GM12878 (cell line): ENCODE data around the gene ARID4B. TPM values are rescaled to one million over a fixed set of nuclear protein-coding genes. Genes with fewer than 3 reads are reported as not detected.

Experiments
- BACH1 ChIP-seq: fragments of 450-650 bp; IDR thresholded peaks from 2 replicates; pipeline ENCODE4 v1.6.1; 2017; ENCODE audit warnings: mild to moderate bottlenecking, borderline replicate concordance
- BHLHE40 ChIP-seq, 2 experiments: fragments of 450-650 bp in 1 of 2; IDR thresholded peaks; 2 replicates each; pipeline ENCODE4 v1.6.1; 2011 to 2017; ENCODE audit warnings: low read depth in 2 of 2, borderline replicate concordance in 1 of 2, improper control_type of control experiment in 1 of 2, low read length in 1 of 2, mild to moderate bottlenecking in 1 of 2
- BRCA1 ChIP-seq: IDR thresholded peaks from 2 replicates; pipeline ENCODE4 v1.6.1; 2011; ENCODE audit warnings: low read depth, low read length, improper control_type of control experiment
- CBFB ChIP-seq: IDR thresholded peaks from 2 replicates; pipeline ENCODE4 v1.6.1; 2016; ENCODE audit warnings: antibody characterized with exemption, low read depth
- CREB1 ChIP-seq: IDR thresholded peaks from 2 replicates; pipeline ENCODE4 v1.6.1; 2012; ENCODE audit warnings: low read depth, mild to moderate bottlenecking, inconsistent platforms
- DPF2 ChIP-seq: fragments of 450-650 bp; IDR thresholded peaks from 2 replicates; pipeline ENCODE4 v1.6.1; 2017; ENCODE audit warnings: mild to moderate bottlenecking
- EED ChIP-seq: sonication (generic); IDR thresholded peaks from 2 replicates; pipeline ENCODE4 v1.6.1; 2016; ENCODE audit warnings: antibody characterized with exemption, low read depth
- HDAC6 ChIP-seq: fragments of 200-600 bp; sonication (generic); IDR thresholded peaks from one replicate; pipeline ENCODE4 v1.8.0; 2017; ENCODE audit warnings: antibody characterized with exemption; ENCODE audit not compliant: unreplicated experiment
- IKZF2 ChIP-seq, 2 experiments: fragments of 450-650 bp; IDR thresholded peaks; 2 replicates each; pipeline ENCODE4 v1.6.1; 2017; ENCODE audit warnings: mild to moderate bottlenecking in 2 of 2, moderate library complexity in 2 of 2
- JUND ChIP-seq: IDR thresholded peaks from 2 replicates; pipeline ENCODE4 v1.6.1; 2012; ENCODE audit warnings: low read depth, mild to moderate bottlenecking, low read length, improper control_type of control experiment, moderate library complexity
- NR2C2 ChIP-seq: IDR thresholded peaks from 2 replicates; pipeline ENCODE4 v1.6.1; 2011; ENCODE audit warnings: borderline replicate concordance, low read depth; ENCODE audit not compliant: control insufficient read depth, insufficient read length
- SMARCA5 ChIP-seq: fragments of 450-650 bp; IDR thresholded peaks from 2 replicates; pipeline ENCODE4 v1.6.1; 2017; ENCODE audit warnings: mild to moderate bottlenecking
- SMC3 ChIP-seq: IDR thresholded peaks from 2 replicates; pipeline ENCODE4 v1.6.1; 2011; ENCODE audit warnings: low read length, improper control_type of control experiment, borderline replicate concordance
- SUPT20H ChIP-seq: IDR thresholded peaks from 2 replicates; pipeline ENCODE4 v1.6.1; 2011; ENCODE audit warnings: low read depth, mild to moderate bottlenecking, low read length, moderate library complexity, borderline replicate concordance; ENCODE audit not compliant: control insufficient read depth
- TARDBP ChIP-seq: IDR thresholded peaks from 2 replicates; pipeline ENCODE4 v1.6.1; 2016; ENCODE audit warnings: borderline replicate concordance
- ZBED1 ChIP-seq: IDR thresholded peaks from 2 replicates; pipeline ENCODE4 v1.6.1; 2016; ENCODE audit warnings: borderline replicate concordance
- ZNF384 ChIP-seq: IDR thresholded peaks from 2 replicates; pipeline ENCODE4 v1.6.1; 2012; ENCODE audit warnings: low read depth, mild to moderate bottlenecking, low read length, improper control_type of control experiment, borderline replicate concordance
- polyA plus RNA-seq, 11 experiments: library from polyadenylated mRNA; depleted of rRNA in 4 of 11; unstranded in 6 of 11; stranded (reverse) in 5 of 11; fragments of >200 nt; fragmentation: Nextera tagmentation in 4 of 11; fragmentation: Illumina TruSeq in 1 of 11; extraction: Ambion mirVana in 4 of 11; extraction: Trizol in 1 of 11; gene quantifications; 1 replicate in 1 of 11; 2 replicates in 10 of 11; pipeline versions ENCODE4 v1.2.1 to v1.2.3, GENCODE V29; 2011 to 2016; ENCODE audit warnings: inconsistent platforms in 2 of 11, missing spikeins in 2 of 11, low read depth in 1 of 11
- total RNA-seq, 4 experiments: library from RNA; depleted of rRNA in 3 of 4; stranded (reverse); fragments of >200 nt in 3 of 4; fragmentation: Illumina TruSeq in 1 of 4; extraction: Trizol in 1 of 4; gene quantifications; 2 replicates each; pipeline versions ENCODE4 v1.2.1 to v1.2.3, GENCODE V29; 2013 to 2021
- TF ChIP-seq, protein P1 (sequence below): IDR thresholded peaks from 2 replicates; pipeline ENCODE4 v1.6.1; 2011; ENCODE audit warnings: low read depth, mild to moderate bottlenecking, low read length, moderate library complexity, borderline replicate concordance; ENCODE audit errors: extremely low read depth
- TF ChIP-seq, protein P2 (sequence below): IDR thresholded peaks from 2 replicates; pipeline ENCODE4 v1.6.1; 2011; ENCODE audit warnings: borderline replicate concordance, low read depth, mild to moderate bottlenecking, moderate library complexity, low read length; ENCODE audit not compliant: insufficient read depth, poor library complexity, severe bottlenecking
- TF ChIP-seq, protein P3 (sequence below): fragments of 450-650 bp; IDR thresholded peaks from 2 replicates; pipeline ENCODE4 v1.6.1; 2017; ENCODE audit warnings: mild to moderate bottlenecking, moderate library complexity
- TF ChIP-seq, protein P4 (sequence below): fragments of 450-650 bp; IDR thresholded peaks from 2 replicates; pipeline ENCODE4 v1.6.1; 2016; ENCODE audit warnings: mild to moderate bottlenecking, moderate library complexity, borderline replicate concordance

ARID4B gene
- total and polyA plus RNA-seq, 10 of the 15 experiments (the other 5 are each of a cell fraction or from before 2014, with no cell fraction given), result 13.6 to 39.1 (median 28.0) TPM

DNA sequence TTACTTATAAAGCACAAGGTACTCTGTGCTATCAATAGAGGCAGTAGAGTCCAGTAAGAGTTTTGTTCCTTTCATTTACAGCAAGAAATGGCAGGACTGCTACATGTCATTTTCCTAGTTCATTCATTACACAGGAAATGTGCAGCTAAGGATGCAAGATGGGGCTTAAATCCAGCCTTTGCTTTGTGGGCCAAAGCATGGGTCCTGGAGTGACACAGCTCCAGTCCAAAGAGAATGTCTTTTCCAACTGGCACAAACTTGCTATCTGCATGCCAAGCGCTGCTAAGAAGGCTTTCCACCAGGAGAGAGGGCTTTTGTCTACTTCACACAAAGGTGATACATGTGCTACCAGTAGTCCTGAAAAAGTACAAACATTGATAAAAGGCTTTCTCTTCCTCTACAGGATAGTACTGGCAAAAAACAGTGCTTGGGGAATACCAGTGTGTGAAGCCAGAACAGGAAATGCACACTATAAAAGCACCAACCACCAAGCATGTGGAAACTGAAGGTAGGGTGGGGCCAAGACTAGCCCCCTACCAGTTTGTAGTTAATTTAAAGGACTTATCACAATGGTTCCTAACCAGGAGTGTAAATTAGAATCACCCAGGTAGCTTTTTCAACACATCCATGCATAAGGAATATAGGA is 68.7 kb downstream of the ARID4B start (continued):
- TF ChIP-seq, protein P1, sequence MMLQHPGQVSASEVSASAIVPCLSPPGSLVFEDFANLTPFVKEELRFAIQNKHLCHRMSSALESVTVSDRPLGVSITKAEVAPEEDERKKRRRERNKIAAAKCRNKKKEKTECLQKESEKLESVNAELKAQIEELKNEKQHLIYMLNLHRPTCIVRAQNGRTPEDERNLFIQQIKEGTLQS, result no peak
- TF ChIP-seq NR2C2 (no peak), BRCA1 (no peak), HDAC6 (no peak), IKZF2 (IDR thresholded peaks at IDR 0.05) (peak; percentile 58 to 66; a peak in 2 of 4 replicates), CBFB (no peak), BHLHE40 (IDR thresholded peaks at IDR 0.05; ENCODE audit: borderline replicate concordance in 1 of 2, low read depth in 2 of 2, low read length in 1 of 2) (peak in 1 of 2 experiments; percentile 33; a peak in 1 of 4 replicates), TARDBP (no peak), JUND (no peak), SMC3 (no peak), ZBED1 (no peak), EED (no peak), SUPT20H (no peak), CREB1 (no peak), DPF2 (0 out of 2 replicates have a peak, but pooled peaks have one; percentile 34), ZNF384 (no peak), SMARCA5 (peak; percentile 62; the same call in 1 of the 2 replicates), BACH1 (no peak)
- TF ChIP-seq, protein P2, sequence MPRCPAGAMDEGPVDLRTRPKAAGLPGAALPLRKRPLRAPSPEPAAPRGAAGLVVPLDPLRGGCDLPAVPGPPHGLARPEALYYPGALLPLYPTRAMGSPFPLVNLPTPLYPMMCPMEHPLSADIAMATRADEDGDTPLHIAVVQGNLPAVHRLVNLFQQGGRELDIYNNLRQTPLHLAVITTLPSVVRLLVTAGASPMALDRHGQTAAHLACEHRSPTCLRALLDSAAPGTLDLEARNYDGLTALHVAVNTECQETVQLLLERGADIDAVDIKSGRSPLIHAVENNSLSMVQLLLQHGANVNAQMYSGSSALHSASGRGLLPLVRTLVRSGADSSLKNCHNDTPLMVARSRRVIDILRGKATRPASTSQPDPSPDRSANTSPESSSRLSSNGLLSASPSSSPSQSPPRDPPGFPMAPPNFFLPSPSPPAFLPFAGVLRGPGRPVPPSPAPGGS, result no peak
- TF ChIP-seq, protein P3, sequence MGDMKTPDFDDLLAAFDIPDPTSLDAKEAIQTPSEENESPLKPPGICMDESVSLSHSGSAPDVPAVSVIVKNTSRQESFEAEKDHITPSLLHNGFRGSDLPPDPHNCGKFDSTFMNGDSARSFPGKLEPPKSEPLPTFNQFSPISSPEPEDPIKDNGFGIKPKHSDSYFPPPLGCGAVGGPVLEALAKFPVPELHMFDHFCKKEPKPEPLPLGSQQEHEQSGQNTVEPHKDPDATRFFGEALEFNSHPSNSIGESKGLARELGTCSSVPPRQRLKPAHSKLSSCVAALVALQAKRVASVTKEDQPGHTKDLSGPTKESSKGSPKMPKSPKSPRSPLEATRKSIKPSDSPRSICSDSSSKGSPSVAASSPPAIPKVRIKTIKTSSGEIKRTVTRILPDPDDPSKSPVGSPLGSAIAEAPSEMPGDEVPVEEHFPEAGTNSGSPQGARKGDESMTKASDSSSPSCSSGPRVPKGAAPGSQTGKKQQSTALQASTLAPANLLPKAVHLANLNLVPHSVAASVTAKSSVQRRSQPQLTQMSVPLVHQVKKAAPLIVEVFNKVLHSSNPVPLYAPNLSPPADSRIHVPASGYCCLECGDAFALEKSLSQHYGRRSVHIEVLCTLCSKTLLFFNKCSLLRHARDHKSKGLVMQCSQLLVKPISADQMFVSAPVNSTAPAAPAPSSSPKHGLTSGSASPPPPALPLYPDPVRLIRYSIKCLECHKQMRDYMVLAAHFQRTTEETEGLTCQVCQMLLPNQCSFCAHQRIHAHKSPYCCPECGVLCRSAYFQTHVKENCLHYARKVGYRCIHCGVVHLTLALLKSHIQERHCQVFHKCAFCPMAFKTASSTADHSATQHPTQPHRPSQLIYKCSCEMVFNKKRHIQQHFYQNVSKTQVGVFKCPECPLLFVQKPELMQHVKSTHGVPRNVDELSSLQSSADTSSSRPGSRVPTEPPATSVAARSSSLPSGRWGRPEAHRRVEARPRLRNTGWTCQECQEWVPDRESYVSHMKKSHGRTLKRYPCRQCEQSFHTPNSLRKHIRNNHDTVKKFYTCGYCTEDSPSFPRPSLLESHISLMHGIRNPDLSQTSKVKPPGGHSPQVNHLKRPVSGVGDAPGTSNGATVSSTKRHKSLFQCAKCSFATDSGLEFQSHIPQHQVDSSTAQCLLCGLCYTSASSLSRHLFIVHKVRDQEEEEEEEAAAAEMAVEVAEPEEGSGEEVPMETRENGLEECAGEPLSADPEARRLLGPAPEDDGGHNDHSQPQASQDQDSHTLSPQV, result no peak
- TF ChIP-seq, protein P4, sequence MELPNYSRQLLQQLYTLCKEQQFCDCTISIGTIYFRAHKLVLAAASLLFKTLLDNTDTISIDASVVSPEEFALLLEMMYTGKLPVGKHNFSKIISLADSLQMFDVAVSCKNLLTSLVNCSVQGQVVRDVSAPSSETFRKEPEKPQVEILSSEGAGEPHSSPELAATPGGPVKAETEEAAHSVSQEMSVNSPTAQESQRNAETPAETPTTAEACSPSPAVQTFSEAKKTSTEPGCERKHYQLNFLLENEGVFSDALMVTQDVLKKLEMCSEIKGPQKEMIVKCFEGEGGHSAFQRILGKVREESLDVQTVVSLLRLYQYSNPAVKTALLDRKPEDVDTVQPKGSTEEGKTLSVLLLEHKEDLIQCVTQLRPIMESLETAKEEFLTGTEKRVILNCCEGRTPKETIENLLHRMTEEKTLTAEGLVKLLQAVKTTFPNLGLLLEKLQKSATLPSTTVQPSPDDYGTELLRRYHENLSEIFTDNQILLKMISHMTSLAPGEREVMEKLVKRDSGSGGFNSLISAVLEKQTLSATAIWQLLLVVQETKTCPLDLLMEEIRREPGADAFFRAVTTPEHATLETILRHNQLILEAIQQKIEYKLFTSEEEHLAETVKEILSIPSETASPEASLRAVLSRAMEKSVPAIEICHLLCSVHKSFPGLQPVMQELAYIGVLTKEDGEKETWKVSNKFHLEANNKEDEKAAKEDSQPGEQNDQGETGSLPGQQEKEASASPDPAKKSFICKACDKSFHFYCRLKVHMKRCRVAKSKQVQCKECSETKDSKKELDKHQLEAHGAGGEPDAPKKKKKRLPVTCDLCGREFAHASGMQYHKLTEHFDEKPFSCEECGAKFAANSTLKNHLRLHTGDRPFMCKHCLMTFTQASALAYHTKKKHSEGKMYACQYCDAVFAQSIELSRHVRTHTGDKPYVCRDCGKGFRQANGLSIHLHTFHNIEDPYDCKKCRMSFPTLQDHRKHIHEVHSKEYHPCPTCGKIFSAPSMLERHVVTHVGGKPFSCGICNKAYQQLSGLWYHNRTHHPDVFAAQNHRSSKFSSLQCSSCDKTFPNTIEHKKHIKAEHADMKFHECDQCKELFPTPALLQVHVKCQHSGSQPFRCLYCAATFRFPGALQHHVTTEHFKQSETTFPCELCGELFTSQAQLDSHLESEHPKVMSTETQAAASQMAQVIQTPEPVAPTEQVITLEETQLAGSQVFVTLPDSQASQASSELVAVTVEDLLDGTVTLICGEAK, result no peak
